Epidermal melanocyte (primary cell): ENCODE data around the gene FCHSD2.
A peak's percentile ranks its signal among the peaks of the same experiment; 100 is the strongest.
"Not testable (repeated sequence)": the region's sequence is repeated elsewhere in the genome, so short reads cannot be mapped to it uniquely, and the experiment has no call there.

Experiments
- DNase-seq: peaks from one replicate; pipeline ENCODE4 v3.0.0; 2011; ENCODE audit warnings: low spot score; ENCODE audit not compliant: insufficient read length

The FCHSD2 gene

GRCh38 chr11:73123892-73124291 lies 18.2 kb downstream of the FCHSD2 start:
- not testable (repeated sequence) for DNase-seq

GRCh38 chr11:73121692-73122091 lies 20.4 kb downstream of the FCHSD2 start:
- DNase-seq = no peak

- no peak for DNase-seq
These were observed 25.0 kb downstream of the FCHSD2 start for GRCh38 chr11:73117071-73117470.

GRCh38 chr11:73116636-73117035 lies 25.5 kb downstream of the FCHSD2 start:
- no peak for DNase-seq

GRCh38 chr11:73114835-73115220 lies 27.3 kb downstream of the FCHSD2 start:
- no peak for DNase-seq

- DNase-seq = no peak
These were observed 27.8 kb downstream of the FCHSD2 start for GRCh38 chr11:73114110-73114834.

- no peak for DNase-seq
These were observed 28.7 kb downstream of the FCHSD2 start for GRCh38 chr11:73113426-73113825.

GRCh38 chr11:73107597-73107996 lies 34.5 kb downstream of the FCHSD2 start:
- no peak for DNase-seq

- no peak for DNase-seq
These were observed 35.8 kb downstream of the FCHSD2 start for GRCh38 chr11:73106347-73106746.

- DNase-seq = no peak
These were observed 41.5 kb downstream of the FCHSD2 start for GRCh38 chr11:73100578-73100977.

- DNase-seq = no peak
These were observed 42.4 kb downstream of the FCHSD2 start for GRCh38 chr11:73099512-73100266.

- DNase-seq = no peak
These were observed 46.5 kb downstream of the FCHSD2 start for GRCh38 chr11:73095613-73096012.

GRCh38 chr11:73091521-73092305 lies 50.4 kb downstream of the FCHSD2 start:
- DNase-seq = no peak

GRCh38 chr11:73087730-73088129 lies 54.4 kb downstream of the FCHSD2 start:
- no peak for DNase-seq

- no peak for DNase-seq
These were observed 56.8 kb downstream of the FCHSD2 start for GRCh38 chr11:73085189-73085875.

GRCh38 chr11:73078631-73079030 lies 63.5 kb downstream of the FCHSD2 start:
- no peak for DNase-seq

GRCh38 chr11:73077454-73077853 lies 64.7 kb downstream of the FCHSD2 start:
- no peak for DNase-seq

GRCh38 chr11:73074319-73074718 lies 67.8 kb downstream of the FCHSD2 start:
- no peak for DNase-seq

- peak; percentile 26 for DNase-seq
These were observed 69.1 kb downstream of the FCHSD2 start for GRCh38 chr11:73072935-73073481.

- DNase-seq = no peak
These were observed 71.5 kb downstream of the FCHSD2 start for GRCh38 chr11:73070653-73071052.

GRCh38 chr11:73061857-73062424 lies 80.2 kb downstream of the FCHSD2 start:
- not testable (repeated sequence) for DNase-seq
